H1 (cell line): ENCODE data around the gene ACER3. TPM values are rescaled to one million over a fixed set of nuclear protein-coding genes. Genes with fewer than 3 reads are reported as not detected.

Experiments
- ASH2L ChIP-seq: fragments of 200-600, 300-600 bp; sonication (generic); IDR thresholded peaks from one replicate; pipeline ENCODE4 v1.7.1; 2017; ENCODE audit warnings: low read length
- E2F6 ChIP-seq: IDR thresholded peaks from 2 replicates; pipeline ENCODE4 v1.6.1; 2012; ENCODE audit warnings: inconsistent platforms
- polyA plus RNA-seq, 7 experiments: library from polyadenylated mRNA; depleted of rRNA in 3 of 7; stranded (reverse) in 5 of 7; unstranded in 2 of 7; fragments of >200 nt in 5 of 7; fragments of 200-250 nt in 2 of 7; gene quantifications; 1 replicate in 5 of 7; 2 replicates in 1 of 7; 4 replicates in 1 of 7; pipeline versions ENCODE4 v1.2.1 to v1.2.3, GENCODE V29; 2011 to 2013; ENCODE audit warnings: missing spikeins in 2 of 7, mixed read lengths in 2 of 7
- total RNA-seq: library from RNA; stranded (reverse); fragmentation: NEBNext Ultra II Directional; extraction: Animal tissue kit (Norgen Biotek cat#: 25700); gene quantifications from 2 replicates; pipeline ENCODE4 v1.2.1, GENCODE V29; 2021
- TF ChIP-seq, protein P1 (sequence below): fragments of 300-600 bp; sonication (generic); IDR thresholded peaks from 2 replicates; pipeline ENCODE4 v1.7.1; 2012; ENCODE audit warnings: low read length, moderate library complexity, mild to moderate bottlenecking, inconsistent platforms; ENCODE audit not compliant: insufficient replicate concordance

Gene ACER3
- total and polyA plus RNA-seq, 2 of the 8 experiments (the other 6 are each of a cell fraction or from before 2014, with no cell fraction given), result 5.7 to 16.2 TPM

- TF ChIP-seq, protein P1, sequence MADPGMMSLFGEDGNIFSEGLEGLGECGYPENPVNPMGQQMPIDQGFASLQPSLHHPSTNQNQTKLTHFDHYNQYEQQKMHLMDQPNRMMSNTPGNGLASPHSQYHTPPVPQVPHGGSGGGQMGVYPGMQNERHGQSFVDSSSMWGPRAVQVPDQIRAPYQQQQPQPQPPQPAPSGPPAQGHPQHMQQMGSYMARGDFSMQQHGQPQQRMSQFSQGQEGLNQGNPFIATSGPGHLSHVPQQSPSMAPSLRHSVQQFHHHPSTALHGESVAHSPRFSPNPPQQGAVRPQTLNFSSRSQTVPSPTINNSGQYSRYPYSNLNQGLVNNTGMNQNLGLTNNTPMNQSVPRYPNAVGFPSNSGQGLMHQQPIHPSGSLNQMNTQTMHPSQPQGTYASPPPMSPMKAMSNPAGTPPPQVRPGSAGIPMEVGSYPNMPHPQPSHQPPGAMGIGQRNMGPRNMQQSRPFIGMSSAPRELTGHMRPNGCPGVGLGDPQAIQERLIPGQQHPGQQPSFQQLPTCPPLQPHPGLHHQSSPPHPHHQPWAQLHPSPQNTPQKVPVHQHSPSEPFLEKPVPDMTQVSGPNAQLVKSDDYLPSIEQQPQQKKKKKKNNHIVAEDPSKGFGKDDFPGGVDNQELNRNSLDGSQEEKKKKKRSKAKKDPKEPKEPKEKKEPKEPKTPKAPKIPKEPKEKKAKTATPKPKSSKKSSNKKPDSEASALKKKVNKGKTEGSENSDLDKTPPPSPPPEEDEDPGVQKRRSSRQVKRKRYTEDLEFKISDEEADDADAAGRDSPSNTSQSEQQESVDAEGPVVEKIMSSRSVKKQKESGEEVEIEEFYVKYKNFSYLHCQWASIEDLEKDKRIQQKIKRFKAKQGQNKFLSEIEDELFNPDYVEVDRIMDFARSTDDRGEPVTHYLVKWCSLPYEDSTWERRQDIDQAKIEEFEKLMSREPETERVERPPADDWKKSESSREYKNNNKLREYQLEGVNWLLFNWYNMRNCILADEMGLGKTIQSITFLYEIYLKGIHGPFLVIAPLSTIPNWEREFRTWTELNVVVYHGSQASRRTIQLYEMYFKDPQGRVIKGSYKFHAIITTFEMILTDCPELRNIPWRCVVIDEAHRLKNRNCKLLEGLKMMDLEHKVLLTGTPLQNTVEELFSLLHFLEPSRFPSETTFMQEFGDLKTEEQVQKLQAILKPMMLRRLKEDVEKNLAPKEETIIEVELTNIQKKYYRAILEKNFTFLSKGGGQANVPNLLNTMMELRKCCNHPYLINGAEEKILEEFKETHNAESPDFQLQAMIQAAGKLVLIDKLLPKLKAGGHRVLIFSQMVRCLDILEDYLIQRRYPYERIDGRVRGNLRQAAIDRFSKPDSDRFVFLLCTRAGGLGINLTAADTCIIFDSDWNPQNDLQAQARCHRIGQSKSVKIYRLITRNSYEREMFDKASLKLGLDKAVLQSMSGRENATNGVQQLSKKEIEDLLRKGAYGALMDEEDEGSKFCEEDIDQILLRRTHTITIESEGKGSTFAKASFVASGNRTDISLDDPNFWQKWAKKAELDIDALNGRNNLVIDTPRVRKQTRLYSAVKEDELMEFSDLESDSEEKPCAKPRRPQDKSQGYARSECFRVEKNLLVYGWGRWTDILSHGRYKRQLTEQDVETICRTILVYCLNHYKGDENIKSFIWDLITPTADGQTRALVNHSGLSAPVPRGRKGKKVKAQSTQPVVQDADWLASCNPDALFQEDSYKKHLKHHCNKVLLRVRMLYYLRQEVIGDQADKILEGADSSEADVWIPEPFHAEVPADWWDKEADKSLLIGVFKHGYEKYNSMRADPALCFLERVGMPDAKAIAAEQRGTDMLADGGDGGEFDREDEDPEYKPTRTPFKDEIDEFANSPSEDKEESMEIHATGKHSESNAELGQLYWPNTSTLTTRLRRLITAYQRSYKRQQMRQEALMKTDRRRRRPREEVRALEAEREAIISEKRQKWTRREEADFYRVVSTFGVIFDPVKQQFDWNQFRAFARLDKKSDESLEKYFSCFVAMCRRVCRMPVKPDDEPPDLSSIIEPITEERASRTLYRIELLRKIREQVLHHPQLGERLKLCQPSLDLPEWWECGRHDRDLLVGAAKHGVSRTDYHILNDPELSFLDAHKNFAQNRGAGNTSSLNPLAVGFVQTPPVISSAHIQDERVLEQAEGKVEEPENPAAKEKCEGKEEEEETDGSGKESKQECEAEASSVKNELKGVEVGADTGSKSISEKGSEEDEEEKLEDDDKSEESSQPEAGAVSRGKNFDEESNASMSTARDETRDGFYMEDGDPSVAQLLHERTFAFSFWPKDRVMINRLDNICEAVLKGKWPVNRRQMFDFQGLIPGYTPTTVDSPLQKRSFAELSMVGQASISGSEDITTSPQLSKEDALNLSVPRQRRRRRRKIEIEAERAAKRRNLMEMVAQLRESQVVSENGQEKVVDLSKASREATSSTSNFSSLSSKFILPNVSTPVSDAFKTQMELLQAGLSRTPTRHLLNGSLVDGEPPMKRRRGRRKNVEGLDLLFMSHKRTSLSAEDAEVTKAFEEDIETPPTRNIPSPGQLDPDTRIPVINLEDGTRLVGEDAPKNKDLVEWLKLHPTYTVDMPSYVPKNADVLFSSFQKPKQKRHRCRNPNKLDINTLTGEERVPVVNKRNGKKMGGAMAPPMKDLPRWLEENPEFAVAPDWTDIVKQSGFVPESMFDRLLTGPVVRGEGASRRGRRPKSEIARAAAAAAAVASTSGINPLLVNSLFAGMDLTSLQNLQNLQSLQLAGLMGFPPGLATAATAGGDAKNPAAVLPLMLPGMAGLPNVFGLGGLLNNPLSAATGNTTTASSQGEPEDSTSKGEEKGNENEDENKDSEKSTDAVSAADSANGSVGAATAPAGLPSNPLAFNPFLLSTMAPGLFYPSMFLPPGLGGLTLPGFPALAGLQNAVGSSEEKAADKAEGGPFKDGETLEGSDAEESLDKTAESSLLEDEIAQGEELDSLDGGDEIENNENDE, result no peak
- TF ChIP-seq ASH2L (no peak), E2F6 (no peak)
Measured at GRCh38 chr11:76972051-76972450, 111.3 kb downstream of the ACER3 start (continued).
